ENCODE data around the gene ESYT3. TPM values are rescaled to one million over a fixed set of nuclear protein-coding genes. Genes with fewer than 3 reads are reported as not detected.

Gene ESYT3, protein sequence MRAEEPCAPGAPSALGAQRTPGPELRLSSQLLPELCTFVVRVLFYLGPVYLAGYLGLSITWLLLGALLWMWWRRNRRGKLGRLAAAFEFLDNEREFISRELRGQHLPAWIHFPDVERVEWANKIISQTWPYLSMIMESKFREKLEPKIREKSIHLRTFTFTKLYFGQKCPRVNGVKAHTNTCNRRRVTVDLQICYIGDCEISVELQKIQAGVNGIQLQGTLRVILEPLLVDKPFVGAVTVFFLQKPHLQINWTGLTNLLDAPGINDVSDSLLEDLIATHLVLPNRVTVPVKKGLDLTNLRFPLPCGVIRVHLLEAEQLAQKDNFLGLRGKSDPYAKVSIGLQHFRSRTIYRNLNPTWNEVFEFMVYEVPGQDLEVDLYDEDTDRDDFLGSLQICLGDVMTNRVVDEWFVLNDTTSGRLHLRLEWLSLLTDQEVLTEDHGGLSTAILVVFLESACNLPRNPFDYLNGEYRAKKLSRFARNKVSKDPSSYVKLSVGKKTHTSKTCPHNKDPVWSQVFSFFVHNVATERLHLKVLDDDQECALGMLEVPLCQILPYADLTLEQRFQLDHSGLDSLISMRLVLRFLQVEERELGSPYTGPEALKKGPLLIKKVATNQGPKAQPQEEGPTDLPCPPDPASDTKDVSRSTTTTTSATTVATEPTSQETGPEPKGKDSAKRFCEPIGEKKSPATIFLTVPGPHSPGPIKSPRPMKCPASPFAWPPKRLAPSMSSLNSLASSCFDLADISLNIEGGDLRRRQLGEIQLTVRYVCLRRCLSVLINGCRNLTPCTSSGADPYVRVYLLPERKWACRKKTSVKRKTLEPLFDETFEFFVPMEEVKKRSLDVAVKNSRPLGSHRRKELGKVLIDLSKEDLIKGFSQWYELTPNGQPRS
- total RNA-seq (2022; extraction: Qiagen RNA extraction) = 0.37 to 0.85 TPM (median 0.57 TPM) in 5 replicates

DNA sequence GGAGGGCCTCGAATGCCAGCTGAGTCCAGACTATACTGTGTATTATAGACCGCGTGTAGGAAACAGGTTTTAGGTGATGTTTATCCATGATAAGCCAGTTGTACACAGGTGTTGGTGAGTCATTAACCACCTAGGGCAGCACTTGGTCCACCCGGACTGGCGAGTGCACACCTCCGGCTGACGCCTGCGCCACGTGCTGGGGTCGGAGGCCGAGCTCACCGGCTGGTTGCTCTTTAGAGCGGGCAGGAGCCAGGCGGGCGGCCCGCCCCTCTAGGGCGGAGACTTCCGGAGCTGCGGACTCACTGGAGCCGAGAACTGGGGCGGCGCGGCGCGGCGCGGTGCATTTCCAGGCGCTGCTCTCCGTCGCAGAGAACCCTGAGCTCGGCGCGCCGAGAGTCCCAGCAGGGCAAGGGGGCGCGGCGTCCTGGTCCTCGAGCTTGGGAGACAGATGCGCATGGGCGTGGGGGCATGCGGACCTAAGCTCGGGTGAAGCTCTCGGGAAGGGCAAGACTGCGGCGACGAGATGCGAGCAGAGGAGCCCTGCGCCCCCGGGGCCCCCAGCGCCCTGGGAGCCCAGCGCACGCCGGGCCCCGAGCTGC lies at the start of gene ESYT3:
Gene ESYT3, plus strand, starts transcription at position 341 of the 599 bp plus-strand sequence. Its CDS starts 183 bp downstream, at position 524.

Other genes starting within 250 kb of the ESYT3 start
- 35.8 to 49.3 TPM (median 41.0 TPM) in 5 replicates for gene ARMC8, start 247.3 kb upstream of the ESYT3 start, total RNA-seq (2022; extraction: Qiagen RNA extraction)
- gene NME9, start 104.8 kb upstream of the ESYT3 start, total RNA-seq (2022; extraction: Qiagen RNA extraction) = not detected in 5 replicates
- 6.3 to 9.5 TPM (median 8.2 TPM) in 5 replicates for gene MRAS, start 86.0 kb upstream of the ESYT3 start, total RNA-seq (2022; extraction: Qiagen RNA extraction)
- gene CEP70, start 159.6 kb downstream of the ESYT3 start, total RNA-seq (2022; extraction: Qiagen RNA extraction) = 7.9 to 12.3 TPM (median 10.1 TPM) in 5 replicates
- gene FAIM, start 174.2 kb downstream of the ESYT3 start, total RNA-seq (2022; extraction: Qiagen RNA extraction) = 29.7 to 39.2 TPM (median 31.6 TPM) in 5 replicates

Measured in A549 treated with AZD2906 at 1 μM for 4 hours (cell line).